Measurements from ENCODE around the gene CCL2.

DNA sequence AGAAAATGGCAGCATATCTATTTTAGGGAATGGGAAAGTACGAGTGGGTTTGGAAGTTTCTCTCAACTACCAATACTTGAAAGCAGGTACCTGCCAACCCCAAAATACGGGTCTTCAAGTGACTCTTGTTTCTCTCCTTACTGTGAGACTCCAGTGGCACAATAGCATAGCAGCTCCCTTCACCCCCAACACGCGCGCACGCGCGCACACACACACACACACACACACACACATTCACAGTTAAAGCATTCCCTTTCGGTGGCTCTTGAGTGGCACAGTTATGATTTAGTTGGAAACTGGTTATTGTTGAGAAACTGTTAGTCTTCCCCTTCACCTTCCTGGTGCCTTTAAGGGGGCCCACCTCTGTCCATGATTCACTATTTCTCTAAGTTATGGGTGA, 30.0 kb upstream of the CCL2 start:
- TF ChIP-seq, protein P1, sequence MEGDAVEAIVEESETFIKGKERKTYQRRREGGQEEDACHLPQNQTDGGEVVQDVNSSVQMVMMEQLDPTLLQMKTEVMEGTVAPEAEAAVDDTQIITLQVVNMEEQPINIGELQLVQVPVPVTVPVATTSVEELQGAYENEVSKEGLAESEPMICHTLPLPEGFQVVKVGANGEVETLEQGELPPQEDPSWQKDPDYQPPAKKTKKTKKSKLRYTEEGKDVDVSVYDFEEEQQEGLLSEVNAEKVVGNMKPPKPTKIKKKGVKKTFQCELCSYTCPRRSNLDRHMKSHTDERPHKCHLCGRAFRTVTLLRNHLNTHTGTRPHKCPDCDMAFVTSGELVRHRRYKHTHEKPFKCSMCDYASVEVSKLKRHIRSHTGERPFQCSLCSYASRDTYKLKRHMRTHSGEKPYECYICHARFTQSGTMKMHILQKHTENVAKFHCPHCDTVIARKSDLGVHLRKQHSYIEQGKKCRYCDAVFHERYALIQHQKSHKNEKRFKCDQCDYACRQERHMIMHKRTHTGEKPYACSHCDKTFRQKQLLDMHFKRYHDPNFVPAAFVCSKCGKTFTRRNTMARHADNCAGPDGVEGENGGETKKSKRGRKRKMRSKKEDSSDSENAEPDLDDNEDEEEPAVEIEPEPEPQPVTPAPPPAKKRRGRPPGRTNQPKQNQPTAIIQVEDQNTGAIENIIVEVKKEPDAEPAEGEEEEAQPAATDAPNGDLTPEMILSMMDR (conservative IDR thresholded peaks at IDR 0.05; ENCODE audit: low read depth, low read length), result no peak
- TF ChIP-seq EZH2 (IDR thresholded peaks at IDR 0.05; ENCODE audit: borderline replicate concordance, low read depth, low read length, poor library complexity, severe bottlenecking), result no peak
